ENCODE results near the gene LRRC31.

- TF ChIP-seq, protein P1, sequence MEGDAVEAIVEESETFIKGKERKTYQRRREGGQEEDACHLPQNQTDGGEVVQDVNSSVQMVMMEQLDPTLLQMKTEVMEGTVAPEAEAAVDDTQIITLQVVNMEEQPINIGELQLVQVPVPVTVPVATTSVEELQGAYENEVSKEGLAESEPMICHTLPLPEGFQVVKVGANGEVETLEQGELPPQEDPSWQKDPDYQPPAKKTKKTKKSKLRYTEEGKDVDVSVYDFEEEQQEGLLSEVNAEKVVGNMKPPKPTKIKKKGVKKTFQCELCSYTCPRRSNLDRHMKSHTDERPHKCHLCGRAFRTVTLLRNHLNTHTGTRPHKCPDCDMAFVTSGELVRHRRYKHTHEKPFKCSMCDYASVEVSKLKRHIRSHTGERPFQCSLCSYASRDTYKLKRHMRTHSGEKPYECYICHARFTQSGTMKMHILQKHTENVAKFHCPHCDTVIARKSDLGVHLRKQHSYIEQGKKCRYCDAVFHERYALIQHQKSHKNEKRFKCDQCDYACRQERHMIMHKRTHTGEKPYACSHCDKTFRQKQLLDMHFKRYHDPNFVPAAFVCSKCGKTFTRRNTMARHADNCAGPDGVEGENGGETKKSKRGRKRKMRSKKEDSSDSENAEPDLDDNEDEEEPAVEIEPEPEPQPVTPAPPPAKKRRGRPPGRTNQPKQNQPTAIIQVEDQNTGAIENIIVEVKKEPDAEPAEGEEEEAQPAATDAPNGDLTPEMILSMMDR (IDR thresholded peaks at IDR 0.05) = no peak
- no peak for TF ChIP-seq POLR2A (IDR thresholded peaks at IDR 0.05)
Observed at GRCh38 chr3:169804681-169805080, 65.1 kb downstream of the LRRC31 start.

Measured in thyroid gland (tissue), 4 donors.